ENCODE results near the gene ARMH3. TPM values are rescaled to one million over a fixed set of nuclear protein-coding genes. Genes with fewer than 3 reads are reported as not detected.

Gene ARMH3
- total and polyA plus RNA-seq, 10 of the 15 experiments (the other 5 are each of a cell fraction or from before 2014, with no cell fraction given) = 13.0 to 33.0 (median 16.4) TPM

DNA sequence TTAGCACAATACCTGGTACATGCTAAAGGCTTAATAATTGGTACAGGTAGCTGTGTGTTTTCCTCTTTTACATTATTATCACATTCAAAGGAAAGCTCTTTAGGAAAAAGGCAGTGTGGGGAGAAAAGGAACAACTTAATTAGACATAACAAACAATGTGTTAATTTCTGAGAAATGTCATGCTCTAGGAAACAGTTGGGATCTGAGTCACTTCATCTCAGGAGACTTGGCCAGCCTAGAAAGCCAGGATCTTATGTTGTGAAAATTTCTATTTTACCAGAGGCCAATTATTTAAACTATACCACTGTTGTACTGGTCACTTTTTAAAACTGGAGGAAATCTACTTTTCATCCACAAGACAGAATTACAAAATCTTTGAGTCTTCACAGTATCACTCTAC lies 39.6 kb downstream of the ARMH3 start:
- ChIA-PET SMC1A (ENCODE audit: uncharacterized antibody, unreplicated experiment) (interaction anchor here (0.7 to 1.7 kb wide), 11 partner anchors 8 to 175 kb away, joined by 3 to 6 read pairs (median 3); no protein-coding TSS in a partner anchor), CTCF (interaction anchor here (1.1 to 4.0 kb wide), 9 partner anchors 9 to 232 kb away, joined by 3 to 37 read pairs (median 4); no protein-coding TSS in a partner anchor), RAD21 (ENCODE audit: unreplicated experiment) (interaction anchor here (1.9 kb wide), 1 partner anchor 176 kb away, joined by 10 read pairs; no protein-coding TSS in a partner anchor), POLR2A (interaction anchor here (0.8 kb wide), 1 partner anchor 36 kb away, joined by 3 read pairs; no protein-coding TSS in a partner anchor)
- H3K4me3 ChIP-seq = no peak overlapping the region
- TF ChIP-seq CHD2 (IDR thresholded peaks at IDR 0.05; ENCODE audit: borderline replicate concordance, low read depth, low read length) = no peak
- TF ChIP-seq CBX3 (IDR thresholded peaks at IDR 0.05; ENCODE audit: borderline replicate concordance, low read depth) = no peak
- no peak for TF ChIP-seq JUNB (IDR thresholded peaks at IDR 0.05)
- TF ChIP-seq SIX5 (IDR thresholded peaks at IDR 0.05; ENCODE audit: low read depth, low read length, severe bottlenecking) = no peak
- no peak for TF ChIP-seq MEF2B (IDR thresholded peaks at IDR 0.05; ENCODE audit: partially characterized antibody, poor library complexity, severe bottlenecking)
- TF ChIP-seq FOS (IDR thresholded peaks at IDR 0.05; ENCODE audit: borderline replicate concordance, extremely low read depth, insufficient read length) = no peak
- TF ChIP-seq, protein P1, sequence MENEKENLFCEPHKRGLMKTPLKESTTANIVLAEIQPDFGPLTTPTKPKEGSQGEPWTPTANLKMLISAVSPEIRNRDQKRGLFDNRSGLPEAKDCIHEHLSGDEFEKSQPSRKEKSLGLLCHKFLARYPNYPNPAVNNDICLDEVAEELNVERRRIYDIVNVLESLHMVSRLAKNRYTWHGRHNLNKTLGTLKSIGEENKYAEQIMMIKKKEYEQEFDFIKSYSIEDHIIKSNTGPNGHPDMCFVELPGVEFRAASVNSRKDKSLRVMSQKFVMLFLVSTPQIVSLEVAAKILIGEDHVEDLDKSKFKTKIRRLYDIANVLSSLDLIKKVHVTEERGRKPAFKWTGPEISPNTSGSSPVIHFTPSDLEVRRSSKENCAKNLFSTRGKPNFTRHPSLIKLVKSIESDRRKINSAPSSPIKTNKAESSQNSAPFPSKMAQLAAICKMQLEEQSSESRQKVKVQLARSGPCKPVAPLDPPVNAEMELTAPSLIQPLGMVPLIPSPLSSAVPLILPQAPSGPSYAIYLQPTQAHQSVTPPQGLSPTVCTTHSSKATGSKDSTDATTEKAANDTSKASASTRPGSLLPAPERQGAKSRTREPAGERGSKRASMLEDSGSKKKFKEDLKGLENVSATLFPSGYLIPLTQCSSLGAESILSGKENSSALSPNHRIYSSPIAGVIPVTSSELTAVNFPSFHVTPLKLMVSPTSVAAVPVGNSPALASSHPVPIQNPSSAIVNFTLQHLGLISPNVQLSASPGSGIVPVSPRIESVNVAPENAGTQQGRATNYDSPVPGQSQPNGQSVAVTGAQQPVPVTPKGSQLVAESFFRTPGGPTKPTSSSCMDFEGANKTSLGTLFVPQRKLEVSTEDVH (IDR thresholded peaks at IDR 0.05; ENCODE audit: low read depth, partially characterized antibody) = no peak
- TF ChIP-seq SUZ12 (IDR thresholded peaks at IDR 0.05; ENCODE audit: unreplicated experiment) = no peak
- no peak for TF ChIP-seq POLR2AphosphoS2 (IDR thresholded peaks at IDR 0.05; ENCODE audit: low read depth, low read length)
- TF ChIP-seq LARP7 (IDR thresholded peaks at IDR 0.05) = no peak
- FAIRE-seq (no peak), ATAC-seq (no peak), DNase-seq (ENCODE audit: low read depth, low spot score) (no peak)
- H3K9ac ChIP-seq (ENCODE audit: control insufficient read depth, insufficient read depth, low read length) = no peak overlapping the region
- no peaks in the 10 kb centered on the region for H3K79me2 ChIP-seq (ENCODE audit: control insufficient read depth, insufficient read depth, low read length)
- no TSS peak for BruUV-seq (replicated peaks)
- H3K36me3 ChIP-seq (ENCODE audit: control insufficient read depth in 2 of 2, insufficient read depth in 2 of 2, low read length in 1 of 2) = peaks cover 0 to 14% of the 10 kb centered on the region in 2 experiments; a peak in 3 of 4 replicates
- in situ Hi-C loops (cut with MboI) (no loop called here), intact Hi-C loops (cut with micrococcal nuclease; ENCODE audit: unreplicated experiment) (no loop called here)
- H2AFZ ChIP-seq (ENCODE audit: control insufficient read depth, low read depth, low read length) = no peak overlapping the region
- no peaks in the 10 kb centered on the region for H4K20me1 ChIP-seq (ENCODE audit: control insufficient read depth, insufficient read depth)
- H3K27me3 ChIP-seq (replicated peaks in 1 of 2; ENCODE audit: control insufficient read depth in 2 of 2, insufficient read depth in 2 of 2, low read length in 1 of 2) = no peaks in the 10 kb centered on the region
- no peak overlapping the region for H3K4me2 ChIP-seq (ENCODE audit: control insufficient read depth, insufficient read depth)
- H3K9me3 ChIP-seq (replicated peaks; ENCODE audit: control insufficient read depth, insufficient read depth, low read length) = no peaks in the 10 kb centered on the region; the same call in 2 of the 3 replicates
- no peaks in the 10 kb centered on the region for H3K4me1 ChIP-seq (ENCODE audit: control insufficient read depth, insufficient read depth, low read length)
- no peak overlapping the region for H3K27ac ChIP-seq (ENCODE audit: control insufficient read depth, insufficient read depth)
